ENCODE results near the gene BUB1B.

The BUB1B gene

GRCh38 chr15:40183636-40184463 lies 23.0 kb downstream of the BUB1B start:
- DNase-seq: no peak

GRCh38 chr15:40190591-40190990 lies 29.7 kb downstream of the BUB1B start:
- DNase-seq: no peak

DNA sequence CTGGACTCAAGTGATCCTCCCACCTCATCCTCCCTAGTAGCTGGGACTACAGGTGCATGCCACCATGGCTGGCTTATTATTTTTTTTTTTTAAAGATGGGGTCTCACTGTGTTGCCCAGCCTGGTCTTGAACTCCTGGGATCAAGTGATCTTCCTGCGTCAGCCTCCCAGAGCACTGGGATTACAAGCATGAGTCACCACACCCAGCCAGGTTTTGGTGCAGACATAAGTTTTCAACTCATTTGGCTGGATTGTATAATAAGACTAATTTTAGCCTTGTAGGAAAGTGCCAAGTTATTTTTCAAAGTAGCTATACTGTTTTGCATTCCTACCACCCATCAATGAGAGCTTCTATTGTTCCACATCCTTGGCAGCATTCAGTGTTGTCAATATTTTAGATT lies 32.1 kb downstream of the BUB1B start:
- no peak for DNase-seq

GRCh38 chr15:40197434-40197833 lies 36.6 kb downstream of the BUB1B start:
- no peak for DNase-seq

DNA sequence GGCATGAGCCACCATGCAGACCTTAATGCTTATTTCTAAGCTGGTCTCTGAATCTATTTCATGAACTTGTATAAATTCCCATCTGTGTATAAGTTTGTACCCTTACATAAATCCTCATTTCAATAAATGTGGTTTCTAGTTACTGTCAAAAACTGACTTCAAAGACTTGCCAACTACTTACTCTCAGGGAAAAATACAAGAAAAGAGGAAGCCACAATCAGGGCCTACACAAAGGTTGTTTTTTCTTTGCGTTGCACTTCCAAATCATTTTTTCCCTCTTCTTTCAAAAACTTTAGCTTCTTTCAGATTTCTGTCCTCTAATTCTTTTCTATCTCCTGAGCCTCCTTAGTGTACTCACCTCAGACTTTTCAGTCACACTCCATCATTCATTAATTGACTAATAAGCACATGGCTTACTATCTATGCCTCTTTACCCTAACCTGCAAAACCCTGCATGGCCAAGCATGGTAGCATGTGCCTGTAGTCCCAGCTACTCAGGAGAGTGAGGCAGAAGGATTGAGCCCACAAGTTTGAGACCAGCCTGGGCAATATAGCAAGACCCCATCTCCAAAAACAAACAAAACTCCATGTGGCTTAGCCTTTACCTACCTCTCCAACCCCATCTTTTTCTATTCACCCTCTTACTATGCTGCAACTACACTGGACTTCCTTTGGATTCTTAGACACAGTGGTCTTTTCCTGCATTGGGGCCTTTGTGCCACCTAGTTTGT lies 37.7 kb downstream of the BUB1B start:
- no peak for DNase-seq

DNA sequence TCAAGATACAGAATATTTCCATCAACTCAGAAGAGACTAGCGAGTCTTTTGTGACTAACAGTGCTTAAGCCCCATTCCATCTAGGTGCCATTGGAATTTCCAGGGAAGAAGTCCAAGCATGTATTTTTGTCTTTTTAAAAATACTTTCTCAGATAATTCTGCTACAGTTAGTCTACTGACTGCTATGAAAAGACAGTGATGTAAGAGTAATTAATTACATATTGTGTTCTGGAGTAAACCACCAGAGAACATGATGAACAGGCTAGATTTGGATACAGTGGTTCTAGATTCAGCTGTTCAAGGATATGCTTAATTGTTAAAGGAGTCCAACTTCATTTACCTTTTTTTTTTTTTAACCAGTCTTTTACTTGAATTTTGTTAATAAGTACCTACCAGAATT lies 43.2 kb downstream of the BUB1B start:
- DNase-seq: no peak

DNA sequence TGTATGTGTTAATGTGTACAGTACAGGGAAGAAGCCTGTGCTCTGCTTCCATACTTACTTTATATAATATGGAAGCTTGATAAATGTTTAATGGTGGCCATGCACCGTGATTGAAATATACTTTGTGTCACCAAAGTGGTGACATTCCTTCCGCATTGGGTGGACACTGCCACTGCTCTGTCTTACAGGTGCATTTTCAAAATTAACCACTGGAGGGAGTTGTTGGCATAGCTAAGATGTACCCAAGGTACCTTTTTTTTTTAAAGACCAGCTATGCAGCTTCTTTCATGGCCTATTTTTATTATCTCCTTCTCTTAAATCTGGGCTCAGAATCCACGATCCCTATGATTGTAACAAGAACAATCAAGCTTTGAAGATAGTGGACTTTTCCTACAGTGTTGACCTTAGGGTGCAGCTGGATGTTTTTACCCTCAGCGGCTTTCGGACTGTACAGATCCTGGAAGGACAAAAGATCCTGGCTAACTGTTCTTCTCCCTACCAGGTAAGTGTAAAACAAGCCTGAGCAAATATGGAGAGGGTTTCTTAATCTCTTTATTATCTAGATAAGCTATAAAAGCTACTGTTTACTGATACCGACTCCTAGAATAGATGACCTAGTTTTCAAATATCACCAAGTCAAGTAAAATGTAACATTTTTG lies 56.4 kb downstream of the BUB1B start:
- no peak for DNase-seq

- DNase-seq: no peak
Observed at GRCh38 chr15:40219801-40220200, 58.9 kb downstream of the BUB1B start.

DNA sequence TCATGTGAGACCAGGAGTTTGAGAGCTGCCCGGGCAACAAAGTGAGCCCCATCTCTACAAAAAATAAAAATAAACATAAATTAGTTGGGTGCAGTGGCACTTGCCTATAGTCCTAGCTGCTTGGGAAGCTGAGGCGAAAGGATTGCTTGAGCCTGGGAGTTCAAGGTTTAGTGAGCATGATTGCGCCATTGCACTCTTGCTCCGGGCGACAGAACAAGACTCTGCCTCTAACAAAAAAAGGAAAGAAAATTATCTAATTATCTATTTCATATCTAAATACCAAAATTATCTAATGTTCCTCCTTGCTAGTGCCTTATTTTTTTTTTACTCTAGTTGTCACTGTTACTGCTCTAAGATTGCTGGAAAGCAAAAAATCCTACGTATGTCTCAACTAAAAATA lies 61.3 kb downstream of the BUB1B start:
- DNase-seq: no peak

GRCh38 chr15:40226736-40227135 lies 65.9 kb downstream of the BUB1B start:
- DNase-seq: no peak

DNA sequence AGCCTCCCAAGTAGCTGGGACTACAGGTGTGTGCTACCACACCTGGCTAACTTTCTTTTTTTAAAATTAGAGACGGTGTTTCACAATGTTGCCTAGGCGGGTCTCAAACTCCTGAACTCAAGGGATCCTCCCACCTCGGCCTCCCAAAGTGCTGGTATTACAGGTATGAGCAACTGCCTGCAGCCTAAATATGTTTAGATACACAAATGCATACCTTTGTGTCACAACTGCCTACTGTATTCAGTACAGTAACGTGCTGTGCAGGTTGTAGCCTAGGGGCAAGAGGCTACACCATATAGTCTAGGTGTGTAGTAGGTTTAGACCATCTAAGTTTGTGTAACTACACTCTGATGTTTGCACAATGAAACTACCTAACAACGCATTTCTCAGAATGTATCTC lies 68.4 kb downstream of the BUB1B start:
- DNase-seq: no peak

- no peak for DNase-seq
Observed at GRCh38 chr15:40229956-40230355, 69.1 kb downstream of the BUB1B start.

DNA sequence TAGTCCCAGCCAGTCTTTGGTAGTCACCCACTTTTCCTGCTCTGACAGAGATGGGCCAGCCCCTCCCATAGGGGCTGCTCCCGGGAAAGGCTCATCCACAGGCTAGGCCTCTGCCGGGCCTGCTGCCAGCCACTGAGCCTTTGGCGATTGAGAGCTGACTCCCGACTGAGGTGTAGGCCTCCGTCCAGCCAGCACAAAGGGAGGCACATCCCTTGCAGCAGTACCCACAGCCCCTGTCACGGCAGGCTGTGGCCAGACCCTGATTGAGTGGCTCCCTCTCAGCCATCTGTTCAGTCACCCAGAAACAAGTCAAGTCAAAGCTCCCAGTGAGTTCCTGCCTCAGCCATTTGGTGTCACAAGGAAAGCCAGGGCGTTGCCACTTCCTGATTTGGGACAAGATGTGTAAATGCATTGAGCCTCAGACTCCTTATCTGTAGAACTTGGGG lies 71.8 kb downstream of the BUB1B start:
- DNase-seq: no peak

- no peak for DNase-seq
Observed at GRCh38 chr15:40233727-40234577, 73.1 kb downstream of the BUB1B start.

- DNase-seq: no peak
Observed at GRCh38 chr15:40234783-40235182, 73.9 kb downstream of the BUB1B start.

GRCh38 chr15:40235201-40235885 lies 74.5 kb downstream of the BUB1B start:
- DNase-seq: no peak

DNA sequence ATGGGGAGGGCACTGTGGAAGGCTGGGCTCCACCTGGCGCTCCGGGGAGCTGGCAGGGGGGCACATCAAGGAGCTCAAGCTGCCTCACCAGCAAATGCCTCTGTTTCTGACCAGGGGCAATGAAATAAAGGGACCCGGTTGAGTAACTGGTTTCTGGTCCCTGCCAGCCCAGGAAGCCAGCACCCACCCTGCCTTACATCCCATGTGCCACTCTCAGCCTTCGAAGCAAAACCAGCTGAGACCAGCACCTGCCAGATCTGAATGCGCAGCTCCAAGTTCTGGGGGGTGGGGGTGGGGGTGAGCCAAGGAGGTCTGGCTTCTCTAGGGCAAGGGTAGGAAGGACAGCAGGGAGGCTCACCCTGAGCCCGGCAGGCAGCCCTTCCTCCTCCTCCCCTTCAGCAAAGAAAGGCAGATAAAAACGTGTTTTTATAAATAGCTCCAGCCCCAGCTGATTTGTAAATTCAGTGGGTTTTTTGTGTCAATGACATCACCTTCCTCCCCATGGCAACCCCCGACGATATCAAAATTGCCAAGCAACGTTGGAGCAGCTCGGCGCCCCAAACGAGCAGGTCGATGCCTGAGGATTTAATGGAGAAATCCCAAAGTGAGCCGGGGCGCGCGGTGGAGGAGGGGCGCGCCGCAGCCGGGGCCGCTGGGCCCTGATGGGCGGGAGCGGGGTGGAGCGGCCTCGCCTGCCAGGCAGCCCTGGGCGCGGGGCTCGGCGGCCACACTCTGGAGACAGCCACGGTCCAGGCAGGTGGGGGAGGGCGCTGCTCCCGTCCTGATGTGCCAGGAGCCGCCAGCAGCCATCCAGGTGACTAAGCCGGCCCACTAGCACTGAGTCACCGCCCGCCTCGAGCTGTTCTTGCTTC lies 77.9 kb downstream of the BUB1B start, which contains the start of gene PAK6:
Gene PAK6, plus strand, starts transcription at position 532 of the 872 bp plus-strand sequence. CDS start 25,723 bp downstream, outside the sequence.
- no peak for DNase-seq

DNA sequence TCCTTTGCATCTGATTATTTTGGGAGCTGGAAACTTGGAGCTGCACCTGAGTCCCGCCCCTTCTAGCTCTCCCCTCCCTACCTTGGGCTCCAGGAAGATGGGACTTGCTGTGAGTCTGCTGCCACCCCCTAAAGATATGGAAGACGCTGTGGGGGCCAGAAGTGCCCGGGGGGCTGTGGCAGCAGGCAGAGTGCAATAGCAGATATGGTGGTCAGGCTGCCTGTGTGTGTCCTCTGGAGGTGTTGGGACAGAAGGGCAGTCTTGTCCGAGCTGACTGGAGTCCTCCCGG lies 78.5 kb downstream of the BUB1B start:
- no peak for DNase-seq

DNA sequence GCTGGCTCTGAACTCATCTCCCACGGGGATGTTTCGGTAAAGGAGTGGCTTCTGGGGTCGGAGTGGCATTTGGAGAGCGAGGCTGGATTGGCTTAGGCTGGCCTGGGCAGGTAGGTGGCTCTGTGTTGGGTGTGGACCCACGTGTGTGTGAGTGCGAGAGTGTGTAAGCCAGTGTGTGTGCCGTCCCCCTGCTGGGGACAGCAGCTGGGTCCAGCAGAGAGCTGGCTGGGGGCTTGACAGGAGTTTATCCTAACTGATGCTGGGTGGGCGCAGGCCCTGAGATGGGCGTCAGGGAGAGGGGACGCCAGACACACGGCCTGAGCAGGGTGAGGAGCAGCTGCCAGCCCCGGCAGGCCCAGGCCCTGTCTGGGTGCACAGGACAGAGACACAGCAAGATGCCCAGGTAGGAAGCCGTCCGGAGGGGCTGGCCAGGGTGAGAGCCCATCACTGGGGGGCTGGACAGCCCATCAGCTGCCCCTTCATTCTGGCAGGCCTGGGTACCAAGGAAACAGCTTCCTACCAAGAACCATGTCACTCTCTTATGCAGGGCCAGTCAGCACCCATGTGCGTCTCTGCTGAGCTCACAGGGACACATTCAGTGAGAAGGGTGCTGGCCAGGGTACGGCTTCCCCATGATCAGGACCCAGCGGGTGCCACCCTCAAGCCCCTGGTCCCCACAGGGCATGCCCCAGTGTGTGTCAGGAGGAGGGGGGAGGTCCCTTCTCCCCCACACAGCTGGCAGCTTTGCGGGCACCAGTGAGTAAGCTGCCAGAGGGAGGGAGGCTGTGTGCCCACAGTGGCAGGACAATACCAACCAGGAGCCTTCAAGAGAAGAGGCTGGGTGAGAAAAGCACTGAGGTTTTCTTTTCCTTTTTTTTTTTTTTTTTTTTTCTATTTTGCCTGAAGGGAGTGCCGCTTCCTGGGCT lies 79.1 kb downstream of the BUB1B start:
- DNase-seq: no peak

DNA sequence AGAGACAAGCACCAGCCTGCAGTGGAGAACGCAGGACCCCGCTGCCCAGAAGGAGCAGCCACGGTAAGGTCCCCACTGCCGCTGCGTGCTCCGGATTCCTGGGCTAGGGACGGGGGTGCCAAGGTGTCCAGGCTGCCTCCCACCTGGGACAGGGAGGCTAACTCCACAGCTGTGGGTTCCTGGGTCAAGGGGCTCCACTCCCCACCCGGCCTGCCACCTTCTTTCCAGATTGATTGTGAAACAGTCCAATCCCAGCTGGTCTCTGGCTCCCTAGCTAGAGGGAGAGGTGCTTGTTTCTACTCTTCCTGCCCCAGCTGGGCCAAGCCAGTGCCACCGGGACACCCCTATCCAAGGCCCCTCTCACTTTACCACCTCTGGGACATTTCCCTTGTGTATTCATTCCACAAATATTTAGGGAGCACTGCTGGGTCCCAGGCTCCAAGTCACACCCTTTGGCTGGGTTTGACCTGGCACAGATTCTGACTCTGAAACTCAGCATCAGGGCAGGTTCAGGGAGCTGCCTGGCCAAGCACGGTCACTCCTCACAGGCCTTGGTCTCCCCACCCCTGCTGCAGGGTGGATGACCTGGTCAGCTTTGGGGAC lies 79.9 kb downstream of the BUB1B start:
- DNase-seq: no peak

All from NK-92 treated with Interleukin-12 subunit alpha and Interleukin-12 subunit beta, amount 100 ng/mL, for 24 hours (cell line).